HepG2 (cell line): ENCODE data around the gene P4HB. TPM values are rescaled to one million over a fixed set of nuclear protein-coding genes. Genes with fewer than 3 reads are reported as not detected.

Experiments
- ATAC-seq: fragments of 200-7000 bp; cut with Tn5 transposase; 3 replicates; pipeline ENCODE4 v1.9.1; 2020; ENCODE audit warnings: mild to moderate bottlenecking, moderate library complexity
- BruUV-seq: library from RNA; stranded (reverse); fragments of 400-500 nt; replicated peaks from 2 replicates; lab custom pipeline; 2021; lab: Mats Ljungman, UMichigan
- CTCF ChIA-PET: fragments of 300-600 bp; formaldehyde crosslinking; extraction: SDS; loops from one replicate; lab custom pipeline; 2021; ENCODE audit warnings: low total read pairs, inconsistent platforms, low intra/inter-chr PET ratio; lab: Yijun Ruan, JAX
- POLR2A ChIA-PET: fragments of 350-600 bp; sonication (Branson Sonifier 250); formaldehyde crosslinking; loops from one replicate; lab custom pipeline; 2020; ENCODE audit warnings: antibody characterized with exemption, inconsistent platforms; lab: Yijun Ruan, JAX
- DNase-seq: peaks from one replicate; pipeline ENCODE4 v3.0.0-alpha.2; 2015; ENCODE audit warnings: low spot score
- FAIRE-seq: peaks from 3 replicates; lab custom pipeline; 2011; peaks lifted over from hg19 to GRCh38; lab: Jason Lieb, UNC
- H2AFZ ChIP-seq: one replicate; pipeline ENCODE4 v1.6.1; 2011; ENCODE audit warnings: low read length, inconsistent platforms
- H3K27ac ChIP-seq: fragments of 300-600 bp; 3 replicates; pipeline ENCODE4 v1.8.0; 2011; ENCODE audit warnings: mixed run types, mild to moderate bottlenecking, mixed read lengths, low read length, inconsistent platforms; ENCODE audit not compliant: insufficient read depth; ENCODE audit errors: extremely low read length
- H3K27me3 ChIP-seq, 2 experiments: fragments of 200-600 bp in 1 of 2; 2 replicates in 1 of 2; 3 replicates in 1 of 2; pipeline versions ENCODE4 v1.6.0 to v1.8.0; 2011; ENCODE audit warnings: low read length in 2 of 2, mild to moderate bottlenecking in 2 of 2, moderate library complexity in 2 of 2, inconsistent platforms in 1 of 2; ENCODE audit not compliant: insufficient read depth in 2 of 2, control insufficient read depth in 1 of 2
- H3K36me3 ChIP-seq, 2 experiments: fragments of 200-600 bp in 1 of 2; replicated peaks in 1 of 2; 2 replicates in 1 of 2; 3 replicates in 1 of 2; pipeline versions ENCODE4 v1.5.1 to v1.8.0; 2011; ENCODE audit warnings: low read length in 2 of 2, inconsistent platforms in 1 of 2; ENCODE audit not compliant: insufficient read depth in 2 of 2, control insufficient read depth in 1 of 2
- H3K4me1 ChIP-seq: 2 replicates; pipeline ENCODE4 v1.5.1; 2012; ENCODE audit warnings: low read length, inconsistent platforms; ENCODE audit not compliant: insufficient read depth
- H3K4me2 ChIP-seq: 2 replicates; pipeline ENCODE4 v1.6.0; 2011; ENCODE audit warnings: low read depth, low read length, inconsistent platforms
- H3K4me3 ChIP-seq, 3 experiments: fragments of 200-600 bp in 1 of 3; sonication (generic), shearing (Covaris generic) in 1 of 3; replicated peaks in 1 of 3; 2 replicates each; pipeline ENCODE4 v1.5.1; 2011 to 2016; ENCODE audit warnings: low read length in 3 of 3, inconsistent platforms in 2 of 3, low read depth in 2 of 3, mild to moderate bottlenecking in 2 of 3, control low read depth in 1 of 3, mixed read lengths in 1 of 3; ENCODE audit not compliant: insufficient read depth in 1 of 3
- H3K79me2 ChIP-seq: one replicate; pipeline ENCODE4 v1.6.1; 2011; ENCODE audit warnings: low read length, inconsistent platforms; ENCODE audit not compliant: insufficient read depth
- H3K9ac ChIP-seq: 2 replicates; pipeline ENCODE4 v1.6.0; 2011; ENCODE audit warnings: mild to moderate bottlenecking, low read depth, low read length, inconsistent platforms; ENCODE audit not compliant: insufficient read depth
- H3K9me3 ChIP-seq: 2 replicates; pipeline ENCODE4 v1.5.1; 2012; ENCODE audit warnings: mild to moderate bottlenecking, low read length
- H4K20me1 ChIP-seq: 2 replicates; pipeline ENCODE4 v1.6.0; 2011; ENCODE audit warnings: inconsistent platforms, mild to moderate bottlenecking, low read length, moderate library complexity; ENCODE audit not compliant: insufficient read depth
- HIVEP1 ChIP-seq: sonication (generic); formaldehyde crosslinking; IDR thresholded peaks from 2 replicates; pipeline ENCODE4 v1.4.0; 2020; ENCODE audit warnings: mild to moderate bottlenecking, missing genetic modification reagents
- IKZF5 ChIP-seq: IDR thresholded peaks from 2 replicates; pipeline ENCODE4 v1.6.1; 2018; ENCODE audit warnings: missing genetic modification reagents, mild to moderate bottlenecking, missing compliant biosample characterization
- MED8 ChIP-seq: sonication (generic); formaldehyde crosslinking; IDR thresholded peaks from 2 replicates; pipeline ENCODE4 v1.8.1; 2023; ENCODE audit warnings: mild to moderate bottlenecking, missing genetic modification reagents; ENCODE audit not compliant: insufficient replicate concordance
- POLR2G ChIP-seq: fragments of 200-400 bp; formaldehyde crosslinking; IDR thresholded peaks from 2 replicates; pipeline ENCODE4 v1.6.1; 2018; ENCODE audit warnings: mild to moderate bottlenecking, low read depth, low read length, moderate library complexity
- RBFOX2 ChIP-seq: fragments of 200-400 bp; formaldehyde crosslinking; IDR thresholded peaks from 2 replicates; pipeline ENCODE4 v1.6.1; 2017; ENCODE audit warnings: low read depth, mild to moderate bottlenecking, low read length
- RORA ChIP-seq: sonication (generic); formaldehyde crosslinking; IDR thresholded peaks from 2 replicates; pipeline ENCODE4 v1.5.0; 2020; ENCODE audit warnings: mild to moderate bottlenecking, missing genetic modification reagents, moderate library complexity
- THAP11 ChIP-seq: IDR thresholded peaks from 2 replicates; pipeline ENCODE4 v1.6.1; 2016; ENCODE audit warnings: missing biosample characterization, missing genetic modification reagents
- ZC3H4 ChIP-seq: sonication (generic); formaldehyde crosslinking; IDR thresholded peaks from 2 replicates; pipeline ENCODE4 v1.4.0; 2020; ENCODE audit warnings: missing genetic modification reagents, borderline replicate concordance
- ZNF737 ChIP-seq: sonication (generic); formaldehyde crosslinking; IDR thresholded peaks from 2 replicates; pipeline ENCODE4 v1.5.0; 2020; ENCODE audit warnings: missing genetic modification reagents, mild to moderate bottlenecking, borderline replicate concordance
- ZNF772 ChIP-seq: sonication (generic); formaldehyde crosslinking; IDR thresholded peaks from 2 replicates; pipeline ENCODE4 v1.5.0; 2020; ENCODE audit warnings: mild to moderate bottlenecking, missing genetic modification reagents
- WGBS: methylation state at CpG from one replicate; pipeline ENCODE4 v1.1.6; 2017; ENCODE audit warnings: low lambda C conversion rate; 5-methylcytosine and 5-hydroxymethylcytosine counted together
- in situ Hi-C: cut with HindIII; loops from 2 replicates; pipeline ENCODE4 v1.10.0; 2017; ENCODE audit warnings: low pct_unique_long_range_greater_than_20kb; ENCODE audit not compliant: extremely low pct_ligation_motif_present
- intact Hi-C: fragments of 100-400 bp; cut with micrococcal nuclease; formaldehyde crosslinking; loops from one replicate; pipeline ENCODE4 v1.10.0; 2022; ENCODE audit not compliant: unreplicated experiment
- polyA plus RNA-seq, 8 experiments: library from polyadenylated mRNA; depleted of rRNA in 3 of 8; stranded (reverse) in 7 of 8; unstranded in 1 of 8; fragments of >200 nt; fragmentation: Illumina TruSeq in 4 of 8; extraction: Trizol in 4 of 8; gene quantifications; 2 replicates each; pipeline versions ENCODE4 v1.2.1 to v1.2.3, GENCODE V29; 2011 to 2016; ENCODE audit warnings: low read depth in 4 of 8, missing spikeins in 1 of 8, mixed read lengths in 1 of 8; ENCODE audit not compliant: insufficient read depth in 1 of 8
- total RNA-seq, 5 experiments: library from RNA; depleted of rRNA; stranded (reverse); fragments of >200 nt; fragmentation: Illumina TruSeq; extraction: Trizol; gene quantifications; 2 replicates each; pipeline ENCODE4 v1.2.3, GENCODE V29; 2016; ENCODE audit warnings: low read depth in 1 of 5
- TF ChIP-seq, protein P1 (sequence below): sonication (generic); formaldehyde crosslinking; IDR thresholded peaks from 2 replicates; pipeline ENCODE4 v1.4.0; 2020; ENCODE audit warnings: missing genetic modification reagents, borderline replicate concordance

P4HB gene
- total and polyA plus RNA-seq, 2 of the 13 experiments (the other 11 are each of a cell fraction or from before 2014, with no cell fraction given), result 185 to 782 TPM

DNA sequence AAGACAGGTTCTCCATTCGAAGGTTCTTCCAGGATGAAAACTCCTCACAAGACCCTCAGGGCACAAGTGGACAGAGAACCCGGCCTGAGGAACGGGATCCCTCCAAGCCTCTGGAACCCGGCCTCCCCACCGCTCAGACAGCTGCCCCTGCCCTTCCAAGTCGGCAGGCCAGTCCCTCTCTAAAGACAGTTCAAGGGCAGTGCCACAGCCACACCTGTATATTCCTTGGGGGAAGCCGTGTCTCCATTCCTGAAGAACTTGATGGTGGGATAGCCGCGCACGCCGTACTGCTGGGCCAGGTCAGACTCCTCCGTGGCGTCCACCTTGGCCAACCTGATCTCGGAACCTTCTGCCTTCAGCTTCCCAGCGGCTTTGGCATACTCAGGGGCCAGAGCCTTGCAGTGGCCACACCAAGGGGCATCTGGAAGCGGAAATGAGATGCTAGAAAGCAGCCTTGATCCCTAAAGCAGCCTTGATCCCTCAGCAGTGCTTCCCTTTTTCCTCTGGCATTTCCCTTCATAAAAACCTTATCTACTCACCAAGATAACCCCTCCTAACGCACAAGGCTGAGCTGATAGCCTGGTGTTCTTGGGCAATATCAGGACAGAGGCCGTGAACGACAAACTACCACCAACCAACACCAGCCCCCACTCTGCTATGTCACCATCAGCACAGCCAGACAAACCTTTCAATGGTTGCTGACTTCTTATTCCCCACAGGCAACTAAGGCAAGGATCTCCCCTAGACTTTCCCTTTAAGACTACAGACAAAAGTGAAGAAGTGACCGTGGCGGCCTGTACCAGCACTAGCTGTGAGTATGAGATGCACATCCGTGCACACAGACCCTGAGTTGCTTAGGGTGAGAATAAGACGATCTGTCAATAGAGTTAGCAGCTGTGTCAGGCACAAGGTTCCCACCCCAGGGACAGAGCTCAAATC is 1.1 kb downstream of the P4HB start:
- H3K4me3 ChIP-seq, result peak overlapping the region; percentile 80 to 98 (median 90)
- H3K4me2 ChIP-seq, result peak overlapping the region; percentile 99
- intact Hi-C loops (no loop called here), in situ Hi-C loops (no loop called here)
- H3K4me1 ChIP-seq, result peaks cover 77% of the 10 kb centered on the region
- peaks cover 85% of the 10 kb centered on the region for H3K79me2 ChIP-seq
- no peak for DNase-seq
- peaks cover 32% of the 10 kb centered on the region for H4K20me1 ChIP-seq
- no peaks in the 10 kb centered on the region for H3K9me3 ChIP-seq
- CTCF ChIA-PET, result interaction anchor here (0.6 to 1.2 kb wide), 2 partner anchors 34 to 126 kb away, joined by 3 read pairs; no protein-coding TSS in a partner anchor
- H3K27ac ChIP-seq, result peak overlapping the region; percentile 83
- BruUV-seq, result TSS peak; percentile 68
- H2AFZ ChIP-seq, result no peak overlapping the region
- no peak for ATAC-seq
- H3K9ac ChIP-seq, result peak overlapping the region; percentile 97
- peaks cover 26 to 55% of the 10 kb centered on the region in 2 experiments for H3K36me3 ChIP-seq
- FAIRE-seq, result no peak
- POLR2A ChIA-PET, result interaction anchor here (0.7 to 2.7 kb wide), 15 partner anchors 9 to 242 kb away, joined by 3 to 27 read pairs (median 3); partner anchors contain the start of genes CENPX, LRRC45, MCRIP1 and PPP1R27
- no peaks in the 10 kb centered on the region; a peak in 1 of 5 replicates for H3K27me3 ChIP-seq
- WGBS, result 26% methylated on average over 17 of the region's 23 CpGs
- TF ChIP-seq ZC3H4 (CRISPR knock-in tag), result peak; percentile 4; the same call in 1 of the 2 replicates
- TF ChIP-seq RBFOX2, result 0 out of 2 replicates have a peak, but pooled peaks have one; percentile 22
- no peak for TF ChIP-seq THAP11 (CRISPR knock-in tag)
- peak; percentile 61 for TF ChIP-seq MED8 (CRISPR knock-in tag)
- TF ChIP-seq HIVEP1 (CRISPR knock-in tag), result peak; percentile 78; the same call in 1 of the 2 replicates
- TF ChIP-seq RORA (CRISPR knock-in tag), result no peak
- no peak for TF ChIP-seq IKZF5 (CRISPR knock-in tag)
- peak; percentile 41; the same call in 1 of the 2 replicates for TF ChIP-seq ZNF737 (CRISPR knock-in tag)
- TF ChIP-seq, protein P1, sequence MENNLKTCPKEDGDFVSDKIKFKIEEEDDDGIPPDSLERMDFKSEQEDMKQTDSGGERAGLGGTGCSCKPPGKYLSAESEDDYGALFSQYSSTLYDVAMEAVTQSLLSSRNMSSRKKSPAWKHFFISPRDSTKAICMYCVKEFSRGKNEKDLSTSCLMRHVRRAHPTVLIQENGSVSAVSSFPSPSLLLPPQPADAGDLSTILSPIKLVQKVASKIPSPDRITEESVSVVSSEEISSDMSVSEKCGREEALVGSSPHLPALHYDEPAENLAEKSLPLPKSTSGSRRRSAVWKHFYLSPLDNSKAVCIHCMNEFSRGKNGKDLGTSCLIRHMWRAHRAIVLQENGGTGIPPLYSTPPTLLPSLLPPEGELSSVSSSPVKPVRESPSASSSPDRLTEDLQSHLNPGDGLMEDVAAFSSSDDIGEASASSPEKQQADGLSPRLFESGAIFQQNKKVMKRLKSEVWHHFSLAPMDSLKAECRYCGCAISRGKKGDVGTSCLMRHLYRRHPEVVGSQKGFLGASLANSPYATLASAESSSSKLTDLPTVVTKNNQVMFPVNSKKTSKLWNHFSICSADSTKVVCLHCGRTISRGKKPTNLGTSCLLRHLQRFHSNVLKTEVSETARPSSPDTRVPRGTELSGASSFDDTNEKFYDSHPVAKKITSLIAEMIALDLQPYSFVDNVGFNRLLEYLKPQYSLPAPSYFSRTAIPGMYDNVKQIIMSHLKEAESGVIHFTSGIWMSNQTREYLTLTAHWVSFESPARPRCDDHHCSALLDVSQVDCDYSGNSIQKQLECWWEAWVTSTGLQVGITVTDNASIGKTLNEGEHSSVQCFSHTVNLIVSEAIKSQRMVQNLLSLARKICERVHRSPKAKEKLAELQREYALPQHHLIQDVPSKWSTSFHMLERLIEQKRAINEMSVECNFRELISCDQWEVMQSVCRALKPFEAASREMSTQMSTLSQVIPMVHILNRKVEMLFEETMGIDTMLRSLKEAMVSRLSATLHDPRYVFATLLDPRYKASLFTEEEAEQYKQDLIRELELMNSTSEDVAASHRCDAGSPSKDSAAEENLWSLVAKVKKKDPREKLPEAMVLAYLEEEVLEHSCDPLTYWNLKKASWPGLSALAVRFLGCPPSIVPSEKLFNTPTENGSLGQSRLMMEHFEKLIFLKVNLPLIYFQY (CRISPR knock-in tag), result 0 out of 2 replicates have a peak, but pooled peaks have one; percentile 8
- peak; percentile 63 for TF ChIP-seq POLR2G
- peak; percentile 83 for TF ChIP-seq ZNF772 (CRISPR knock-in tag)
